Measurements from ENCODE around the gene SNX1.
"Not testable (repeated sequence)": the region's sequence is repeated elsewhere in the genome, so short reads cannot be mapped to it uniquely, and the experiment has no call there.

The SNX1 gene

GRCh38 chr15:64095795-64096667, at the start of gene SNX1:
SNX1 (plus strand) TSS chr15:64095982; CDS start chr15:64096014, 32 bp downstream.
- DNase-seq (ENCODE audit: low read depth in 2 of 2, low spot score in 1 of 2) = peak; percentile 95 to 97

GRCh38 chr15:64046421-64047153, 49.2 kb upstream of the SNX1 start, which contains the start of gene DAPK2:
DAPK2 (minus strand) TSS chr15:64046485; CDS start chr15:64040261, 6,224 bp downstream.
- DNase-seq (ENCODE audit: low read depth in 2 of 2, low spot score in 1 of 2) = peak; percentile 39 to 41

- no peak for DNase-seq (ENCODE audit: low read depth in 2 of 2, low spot score in 1 of 2)
These were observed 46.9 kb upstream of the SNX1 start for GRCh38 chr15:64048781-64049460.

- DNase-seq (ENCODE audit: low read depth in 2 of 2, low spot score in 1 of 2) = no peak
These were observed 45.3 kb upstream of the SNX1 start for GRCh38 chr15:64050281-64051092.

GRCh38 chr15:64051093-64051402, 44.7 kb upstream of the SNX1 start:
- no peak for DNase-seq (ENCODE audit: low read depth in 2 of 2, low spot score in 1 of 2)

GRCh38 chr15:64051407-64052259, 44.1 kb upstream of the SNX1 start:
- DNase-seq (ENCODE audit: low read depth in 2 of 2, low spot score in 1 of 2) = no peak

- DNase-seq (ENCODE audit: low read depth in 2 of 2, low spot score in 1 of 2) = no peak
These were observed 42.8 kb upstream of the SNX1 start for GRCh38 chr15:64052925-64053491.

- not testable (repeated sequence) for DNase-seq (ENCODE audit: low read depth in 2 of 2, low spot score in 1 of 2)
These were observed 42.1 kb upstream of the SNX1 start for GRCh38 chr15:64053674-64054073.

GRCh38 chr15:64058279-64058678, 37.5 kb upstream of the SNX1 start:
- no peak for DNase-seq (ENCODE audit: low read depth in 2 of 2, low spot score in 1 of 2)

GRCh38 chr15:64059104-64059503, 36.7 kb upstream of the SNX1 start:
- not testable (repeated sequence) for DNase-seq (ENCODE audit: low read depth in 2 of 2, low spot score in 1 of 2)

- DNase-seq (ENCODE audit: low read depth in 2 of 2, low spot score in 1 of 2) = no peak
These were observed 35.1 kb upstream of the SNX1 start for GRCh38 chr15:64060716-64061115.

- DNase-seq (ENCODE audit: low read depth in 2 of 2, low spot score in 1 of 2) = no peak
These were observed 29.3 kb upstream of the SNX1 start for GRCh38 chr15:64066451-64066850.

GRCh38 chr15:64067564-64068030, 28.2 kb upstream of the SNX1 start:
- peak; percentile 34 to 36 for DNase-seq (ENCODE audit: low read depth in 2 of 2, low spot score in 1 of 2)

GRCh38 chr15:64068133-64068532, 27.6 kb upstream of the SNX1 start:
- DNase-seq (ENCODE audit: low read depth in 2 of 2, low spot score in 1 of 2) = no peak

- no peak for DNase-seq (ENCODE audit: low read depth in 2 of 2, low spot score in 1 of 2)
These were observed 25.7 kb upstream of the SNX1 start for GRCh38 chr15:64070106-64070505.

GRCh38 chr15:64070965-64071851, 24.6 kb upstream of the SNX1 start:
- DNase-seq (ENCODE audit: low read depth in 2 of 2, low spot score in 1 of 2) = no peak

- DNase-seq (ENCODE audit: low read depth in 2 of 2, low spot score in 1 of 2) = no peak
These were observed 23.6 kb upstream of the SNX1 start for GRCh38 chr15:64071931-64072765.

GRCh38 chr15:64072812-64073211, 23.0 kb upstream of the SNX1 start:
- DNase-seq (ENCODE audit: low read depth in 2 of 2, low spot score in 1 of 2) = no peak
